T-helper 1 cell treated with Interleukin-12 subunit alpha and Interleukin-12 subunit beta and Interleukin-4 antibody, amounts not matched to agents 30 μg/mL and 1 μg/mL, for 36 hours (primary cell): Measurements from ENCODE around the gene PXN.

ENCODE experiments used
- H3K27ac Mint-ChIP-seq: one replicate; pipeline ENCODE4 v1.8.0; 2021; ENCODE audit warnings: mild to moderate bottlenecking, mixed read lengths
- H3K27me3 Mint-ChIP-seq: one replicate; pipeline ENCODE4 v1.8.0; 2021; ENCODE audit warnings: low read depth, mixed read lengths
- H3K36me3 Mint-ChIP-seq: one replicate; pipeline ENCODE4 v1.8.0; 2021; ENCODE audit warnings: low read depth, mixed read lengths
- H3K4me1 Mint-ChIP-seq: one replicate; pipeline ENCODE4 v1.8.0; 2021; ENCODE audit warnings: low read depth, mixed read lengths
- H3K4me3 Mint-ChIP-seq: one replicate; pipeline ENCODE4 v1.8.0; 2021; ENCODE audit warnings: mild to moderate bottlenecking, moderate library complexity, mixed read lengths
- H3K9me3 Mint-ChIP-seq: one replicate; pipeline ENCODE4 v1.8.0; 2021; ENCODE audit warnings: mixed read lengths

PXN gene

GRCh38 chr12:120265473-120266179, at the start of gene PXN:
Gene PXN (minus strand): TSS chr12:120265730. CDS start chr12:120265629, 101 bp downstream.
- H3K4me3 Mint-ChIP-seq = peak within 1 kb of the TSS; percentile 98
- peaks cover 28% of the 10 kb centered on the region for H3K36me3 Mint-ChIP-seq
- peak within 1 kb of the TSS; percentile 82 for H3K27ac Mint-ChIP-seq
- no peaks in the 10 kb centered on the region for H3K27me3 Mint-ChIP-seq
- peaks cover 38% of the 10 kb centered on the region for H3K4me1 Mint-ChIP-seq
- no peaks in the 10 kb centered on the region for H3K9me3 Mint-ChIP-seq

DNA sequence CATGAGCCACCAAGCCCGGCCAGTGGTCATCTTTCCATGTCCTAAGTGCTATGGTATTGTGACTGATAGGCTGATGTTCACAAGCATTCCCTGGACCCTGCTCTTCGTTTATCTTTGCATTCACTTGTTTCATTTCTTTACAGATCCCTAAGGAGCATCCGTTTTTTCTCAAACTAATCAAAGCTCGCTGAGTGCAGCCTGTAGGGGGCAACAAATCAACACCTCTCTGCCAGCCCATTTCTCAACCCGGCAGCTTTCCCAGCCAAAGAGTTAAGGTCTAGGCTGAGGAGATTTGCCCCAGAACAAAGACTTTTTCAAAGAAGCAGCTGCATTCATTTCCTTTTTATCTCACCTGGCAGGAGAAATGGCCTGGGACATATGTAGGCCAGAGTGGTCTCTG, 48.7 kb upstream of the PXN start:
- H3K27me3 Mint-ChIP-seq = no peaks in the 10 kb centered on the region
- H3K27ac Mint-ChIP-seq = no peak overlapping the region
- H3K4me1 Mint-ChIP-seq = peaks cover 10% of the 10 kb centered on the region
- H3K4me3 Mint-ChIP-seq = no peak overlapping the region
- H3K9me3 Mint-ChIP-seq = no peaks in the 10 kb centered on the region
- H3K36me3 Mint-ChIP-seq = no peaks in the 10 kb centered on the region

GRCh38 chr12:120301962-120302815, 36.7 kb upstream of the PXN start, which contains the start of gene SIRT4:
Gene SIRT4 (plus strand): TSS chr12:120302321. CDS start chr12:120303562, 1,241 bp downstream.
- no peaks in the 10 kb centered on the region for H3K9me3 Mint-ChIP-seq
- H3K4me3 Mint-ChIP-seq = peak within 1 kb of the TSS; percentile 89
- peaks cover 3% of the 10 kb centered on the region for H3K27me3 Mint-ChIP-seq
- peaks cover 9% of the 10 kb centered on the region for H3K4me1 Mint-ChIP-seq
- no peaks in the 10 kb centered on the region for H3K36me3 Mint-ChIP-seq
- peak within 1 kb of the TSS; percentile 70 for H3K27ac Mint-ChIP-seq

DNA sequence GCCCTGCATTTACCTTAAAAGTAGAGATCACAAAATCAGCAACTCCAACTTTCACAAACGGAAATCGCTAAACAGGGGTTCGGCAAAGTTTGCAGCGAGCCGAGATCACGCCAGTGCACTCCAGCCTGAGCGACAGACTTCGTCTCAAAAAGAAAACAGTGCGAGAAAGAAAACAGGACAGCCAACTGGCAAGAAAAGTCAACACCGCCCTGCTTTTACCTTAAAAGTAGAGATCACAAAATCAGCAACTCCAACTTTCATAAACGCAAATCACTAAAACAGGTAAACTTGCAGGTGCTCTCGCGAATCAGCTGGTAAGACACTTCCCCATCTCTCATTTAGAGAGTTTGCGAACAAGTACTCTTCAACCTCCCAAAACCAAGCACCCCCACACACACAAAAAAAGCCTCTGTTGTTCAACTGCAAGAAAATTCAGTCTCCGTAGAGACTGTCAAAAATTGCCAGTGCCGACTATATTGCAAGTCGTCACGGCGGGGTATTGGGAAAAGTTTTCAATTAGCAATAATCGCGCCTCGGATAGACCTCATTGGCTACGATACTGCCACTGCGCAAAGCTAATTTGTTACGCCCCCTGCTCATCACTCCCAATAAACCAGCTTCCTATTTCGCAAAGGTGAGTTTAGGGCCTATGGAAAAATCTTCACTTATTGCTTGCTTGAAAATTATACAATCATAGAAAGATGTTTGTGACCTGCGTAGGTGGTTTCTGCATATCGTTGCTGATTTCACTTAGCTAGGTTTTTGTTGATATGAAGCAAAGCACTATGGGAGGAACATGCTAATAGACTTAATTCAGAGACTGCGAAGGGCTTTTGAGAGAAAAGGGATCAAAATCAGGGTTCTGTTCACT, 27.4 kb upstream of the PXN start, which contains the start of gene RNU4-1:
RNU4-1 (minus strand) TSS at position 577 of the 871 bp plus-strand sequence.
- Mint-ChIP-seq H3K36me3 (no peaks in the 10 kb centered on the region), H3K9me3 (no peaks in the 10 kb centered on the region), H3K27ac (no peak within 1 kb of the TSS), H3K27me3 (peaks cover 8% of the 10 kb centered on the region), H3K4me3 (no peak within 1 kb of the TSS), H3K4me1 (peaks cover 6% of the 10 kb centered on the region)

DNA sequence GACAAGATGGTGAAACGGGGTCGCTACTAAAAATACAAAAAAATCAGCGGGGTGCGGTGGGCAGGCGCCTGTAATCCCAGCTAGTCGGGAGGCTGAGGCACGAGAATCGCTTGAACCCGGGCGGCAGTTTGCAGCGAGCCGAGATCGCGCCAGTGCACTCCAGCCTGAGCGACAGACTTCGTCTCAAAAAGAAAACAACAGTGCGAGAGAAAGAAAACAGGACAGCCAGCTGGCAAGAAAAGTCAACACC, 26.8 kb upstream of the PXN start:
- Mint-ChIP-seq H3K9me3 (no peaks in the 10 kb centered on the region), H3K27me3 (peaks cover 6% of the 10 kb centered on the region), H3K4me3 (no peak overlapping the region), H3K4me1 (peaks cover 6% of the 10 kb centered on the region), H3K36me3 (no peaks in the 10 kb centered on the region), H3K27ac (no peak overlapping the region)

- H3K36me3 Mint-ChIP-seq = no peaks in the 10 kb centered on the region
- no peaks in the 10 kb centered on the region for H3K9me3 Mint-ChIP-seq
- H3K27ac Mint-ChIP-seq = no peak overlapping the region
- peaks cover 6% of the 10 kb centered on the region for H3K4me1 Mint-ChIP-seq
- no peak overlapping the region for H3K4me3 Mint-ChIP-seq
- peaks cover 13% of the 10 kb centered on the region for H3K27me3 Mint-ChIP-seq
Measured at GRCh38 chr12:120290609-120291305, 25.2 kb upstream of the PXN start.

- Mint-ChIP-seq H3K36me3 (no peaks in the 10 kb centered on the region), H3K9me3 (no peaks in the 10 kb centered on the region), H3K4me3 (no peak overlapping the region), H3K4me1 (peaks cover 7% of the 10 kb centered on the region), H3K27ac (no peak overlapping the region), H3K27me3 (peaks cover 13% of the 10 kb centered on the region)
Measured at GRCh38 chr12:120287491-120287890, 22.0 kb upstream of the PXN start.

GRCh38 chr12:120286768-120287490, 21.4 kb upstream of the PXN start:
- Mint-ChIP-seq H3K27me3 (peaks cover 13% of the 10 kb centered on the region), H3K4me3 (no peak overlapping the region), H3K4me1 (peaks cover 7% of the 10 kb centered on the region), H3K9me3 (no peaks in the 10 kb centered on the region), H3K27ac (no peak overlapping the region), H3K36me3 (no peaks in the 10 kb centered on the region)

DNA sequence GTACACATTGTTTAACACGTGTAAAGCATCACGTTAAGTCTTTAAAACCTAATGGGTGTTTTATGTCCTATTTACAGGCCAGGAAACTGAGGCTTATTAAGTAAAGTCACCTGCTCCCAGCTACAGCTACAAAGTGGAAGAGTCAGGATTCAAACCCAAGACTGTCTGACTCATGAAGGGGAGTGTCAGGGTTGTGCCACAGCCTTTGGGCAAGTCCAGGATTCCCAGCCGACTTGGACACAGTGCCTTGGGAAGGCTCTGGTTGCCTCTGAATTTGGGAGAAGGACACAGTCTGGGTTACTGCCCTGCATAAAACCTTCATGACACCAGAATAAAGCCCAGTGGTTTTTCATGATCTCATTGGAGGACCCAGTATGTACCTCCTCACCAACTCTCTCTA, 18.9 kb upstream of the PXN start:
- Mint-ChIP-seq H3K27ac (no peak overlapping the region), H3K4me3 (no peak overlapping the region), H3K27me3 (peaks cover 9% of the 10 kb centered on the region), H3K9me3 (no peaks in the 10 kb centered on the region), H3K4me1 (peaks cover 1% of the 10 kb centered on the region), H3K36me3 (no peaks in the 10 kb centered on the region)

GRCh38 chr12:120283318-120283717, 17.8 kb upstream of the PXN start:
- no peaks in the 10 kb centered on the region for H3K36me3 Mint-ChIP-seq
- no peaks in the 10 kb centered on the region for H3K9me3 Mint-ChIP-seq
- peaks cover 1% of the 10 kb centered on the region for H3K4me1 Mint-ChIP-seq
- no peak overlapping the region for H3K27ac Mint-ChIP-seq
- H3K4me3 Mint-ChIP-seq = no peak overlapping the region
- H3K27me3 Mint-ChIP-seq = peaks cover 9% of the 10 kb centered on the region

GRCh38 chr12:120278137-120279069, 12.9 kb upstream of the PXN start:
- Mint-ChIP-seq H3K9me3 (no peaks in the 10 kb centered on the region), H3K36me3 (no peaks in the 10 kb centered on the region), H3K4me3 (no peak overlapping the region), H3K27ac (no peak overlapping the region), H3K4me1 (peaks cover 1% of the 10 kb centered on the region), H3K27me3 (no peaks in the 10 kb centered on the region)

DNA sequence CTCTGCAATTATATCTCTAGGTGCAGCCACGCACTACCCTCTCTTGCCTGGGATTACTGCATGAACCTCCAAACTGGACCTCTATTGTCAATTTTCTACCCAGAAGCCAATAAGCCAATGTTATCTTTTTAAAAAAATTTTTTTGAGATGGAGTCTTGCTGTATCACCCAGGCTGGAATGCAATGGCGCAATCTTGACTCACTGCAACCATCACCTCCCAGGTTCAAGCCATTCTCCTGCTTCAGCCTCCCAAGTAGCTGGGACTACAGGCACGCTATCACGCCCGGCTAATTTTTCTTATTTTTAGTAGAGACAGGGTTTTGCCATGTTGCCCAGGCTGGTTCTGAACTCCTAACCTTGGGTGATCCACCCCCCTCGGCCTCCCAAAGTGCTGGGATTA, 11.2 kb upstream of the PXN start:
- Mint-ChIP-seq H3K9me3 (no peaks in the 10 kb centered on the region), H3K27ac (no peak overlapping the region), H3K36me3 (no peaks in the 10 kb centered on the region), H3K27me3 (no peaks in the 10 kb centered on the region), H3K4me1 (no peaks in the 10 kb centered on the region), H3K4me3 (no peak overlapping the region)

GRCh38 chr12:120267736-120268135, 2.2 kb upstream of the PXN start:
- Mint-ChIP-seq H3K27me3 (no peaks in the 10 kb centered on the region), H3K4me1 (peaks cover 19% of the 10 kb centered on the region), H3K4me3 (no peak overlapping the region), H3K27ac (no peak overlapping the region), H3K36me3 (peaks cover 19% of the 10 kb centered on the region), H3K9me3 (no peaks in the 10 kb centered on the region)
